Mesendoderm (in vitro differentiated cells): Measurements from ENCODE around the gene NEDD4L.

ENCODE experiments used
- DNase-seq: peaks from one replicate; pipeline ENCODE4 v3.0.0; 2013
- H2AK5ac ChIP-seq: 2 replicates; pipeline ENCODE4 v1.6.1; 2013; ENCODE audit warnings: low read length, inconsistent platforms
- H2BK120ac ChIP-seq: 2 replicates; pipeline ENCODE4 v1.6.1; 2013; ENCODE audit warnings: low read depth, mild to moderate bottlenecking, low read length, moderate library complexity, mixed read lengths
- H2BK15ac ChIP-seq: replicated peaks from 2 replicates; pipeline ENCODE4 v1.6.1; 2013; ENCODE audit warnings: low read depth, mild to moderate bottlenecking, moderate library complexity
- H2BK5ac ChIP-seq: 2 replicates; pipeline ENCODE4 v1.6.1; 2013; ENCODE audit warnings: low read length, inconsistent platforms
- H3K18ac ChIP-seq: 2 replicates; pipeline ENCODE4 v1.6.1; 2013; ENCODE audit warnings: mild to moderate bottlenecking, low read length, mixed read lengths
- H3K23ac ChIP-seq: one replicate; pipeline ENCODE4 v1.6.1; 2013; ENCODE audit warnings: low read length
- H3K27ac ChIP-seq: 2 replicates; pipeline ENCODE4 v1.5.1; 2013; ENCODE audit warnings: low read depth, mild to moderate bottlenecking, inconsistent platforms, low read length, moderate library complexity
- H3K27me3 ChIP-seq: 2 replicates; pipeline ENCODE4 v1.6.1; 2013; ENCODE audit warnings: low read length, control low read depth, mild to moderate bottlenecking, inconsistent platforms; ENCODE audit not compliant: insufficient read depth, poor library complexity
- H3K36me3 ChIP-seq: 2 replicates; pipeline ENCODE4 v1.6.1; 2013; ENCODE audit warnings: low read length, inconsistent platforms; ENCODE audit not compliant: control insufficient read depth, insufficient read depth
- H3K4ac ChIP-seq: one replicate; pipeline ENCODE4 v1.6.1; 2013; ENCODE audit warnings: low read depth, mild to moderate bottlenecking, low read length, moderate library complexity
- H3K4me1 ChIP-seq: 2 replicates; pipeline ENCODE4 v1.6.1; 2013; ENCODE audit warnings: low read depth, low read length, inconsistent platforms; ENCODE audit not compliant: control insufficient read depth
- H3K4me2 ChIP-seq: 2 replicates; pipeline ENCODE4 v1.6.1; 2013; ENCODE audit warnings: low read length
- H3K4me3 ChIP-seq: 2 replicates; pipeline ENCODE4 v1.5.1; 2013; ENCODE audit warnings: mild to moderate bottlenecking, low read length
- H3K56ac ChIP-seq: one replicate; pipeline ENCODE4 v1.6.1; 2013; ENCODE audit warnings: low read length
- H3K79me1 ChIP-seq: 2 replicates; pipeline ENCODE4 v1.6.1; 2013; ENCODE audit warnings: low read length, inconsistent platforms
- H3K79me2 ChIP-seq: 2 replicates; pipeline ENCODE4 v1.6.1; 2013; ENCODE audit warnings: mild to moderate bottlenecking, low read length; ENCODE audit not compliant: control insufficient read depth, insufficient read depth
- H3K9ac ChIP-seq: 2 replicates; pipeline ENCODE4 v1.6.1; 2013; ENCODE audit warnings: low read length, inconsistent platforms
- H4K5ac ChIP-seq: one replicate; pipeline ENCODE4 v1.6.1; 2013; ENCODE audit warnings: low read length
- H4K8ac ChIP-seq: one replicate; pipeline ENCODE4 v1.6.1; 2013; ENCODE audit warnings: low read depth, mild to moderate bottlenecking, control low read depth, low read length, moderate library complexity
- WGBS: extraction: QIAGEN DNeasy Blood & Tissue Kit; methylation state at CpG from one replicate; pipeline ENCODE4 v1.1.7; 2013; ENCODE audit warnings: low lambda C conversion rate, missing lambda C conversion rate; ENCODE audit not compliant: insufficient coverage; ENCODE audit errors: extremely low coverage; 5-methylcytosine and 5-hydroxymethylcytosine counted together

The NEDD4L gene

GRCh38 chr18:58400331-58400870, 356.4 kb downstream of the NEDD4L start:
- no peak overlapping the region for H2BK120ac ChIP-seq
- H3K23ac ChIP-seq, result no peak overlapping the region
- no peak overlapping the region for H4K8ac ChIP-seq
- H3K79me2 ChIP-seq, result no peaks in the 10 kb centered on the region
- H3K4me1 ChIP-seq, result no peaks in the 10 kb centered on the region
- H2AK5ac ChIP-seq, result no peak overlapping the region
- no peak overlapping the region for H3K4me2 ChIP-seq
- H3K9ac ChIP-seq, result no peak overlapping the region
- WGBS, result no CpG with 5 or more reads among the region's 14 CpGs
- H3K18ac ChIP-seq, result no peak overlapping the region
- no peak overlapping the region for H3K4ac ChIP-seq
- H3K56ac ChIP-seq, result no peak overlapping the region
- no peak overlapping the region for H2BK15ac ChIP-seq
- H3K36me3 ChIP-seq, result no peaks in the 10 kb centered on the region
- H3K4me3 ChIP-seq, result no peak overlapping the region
- no peak overlapping the region for H3K27ac ChIP-seq
- H3K27me3 ChIP-seq, result no peaks in the 10 kb centered on the region
- H2BK5ac ChIP-seq, result no peak overlapping the region
- H4K5ac ChIP-seq, result no peak overlapping the region
- no peak for DNase-seq
- no peaks in the 10 kb centered on the region for H3K79me1 ChIP-seq

GRCh38 chr18:58401191-58401590, 357.2 kb downstream of the NEDD4L start:
- H3K36me3 ChIP-seq, result no peaks in the 10 kb centered on the region
- no peak overlapping the region for H2AK5ac ChIP-seq
- H2BK120ac ChIP-seq, result no peak overlapping the region
- H3K56ac ChIP-seq, result no peak overlapping the region
- no peak overlapping the region for H3K27ac ChIP-seq
- no peak overlapping the region for H3K4me3 ChIP-seq
- no peak overlapping the region for H2BK15ac ChIP-seq
- no peak overlapping the region for H4K5ac ChIP-seq
- H3K4ac ChIP-seq, result no peak overlapping the region
- no peak overlapping the region for H2BK5ac ChIP-seq
- no peak overlapping the region for H3K9ac ChIP-seq
- H3K4me2 ChIP-seq, result no peak overlapping the region
- no peak for DNase-seq
- no peaks in the 10 kb centered on the region for H3K79me2 ChIP-seq
- no CpG with 5 or more reads among the region's 2 CpGs for WGBS
- H3K79me1 ChIP-seq, result no peaks in the 10 kb centered on the region
- H3K27me3 ChIP-seq, result no peaks in the 10 kb centered on the region
- no peak overlapping the region for H4K8ac ChIP-seq
- H3K4me1 ChIP-seq, result no peaks in the 10 kb centered on the region
- H3K23ac ChIP-seq, result no peak overlapping the region
- H3K18ac ChIP-seq, result no peak overlapping the region

GRCh38 chr18:58402247-58402646, 358.2 kb downstream of the NEDD4L start:
- Histone ChIP-seq H3K27me3 (no peaks in the 10 kb centered on the region), H4K5ac (no peak overlapping the region), H2BK5ac (no peak overlapping the region), H3K9ac (no peak overlapping the region), H2AK5ac (no peak overlapping the region), H3K4me3 (no peak overlapping the region), H3K18ac (no peak overlapping the region), H2BK15ac (no peak overlapping the region), H3K4me2 (no peak overlapping the region), H3K4ac (no peak overlapping the region), H2BK120ac (no peak overlapping the region), H4K8ac (no peak overlapping the region), H3K4me1 (no peaks in the 10 kb centered on the region), H3K79me1 (no peaks in the 10 kb centered on the region), H3K27ac (no peak overlapping the region), H3K23ac (no peak overlapping the region), H3K36me3 (no peaks in the 10 kb centered on the region), H3K79me2 (no peaks in the 10 kb centered on the region), H3K56ac (no peak overlapping the region)
- DNase-seq, result peak; percentile 37
- WGBS, result no CpG with 5 or more reads among the region's 9 CpGs

DNA sequence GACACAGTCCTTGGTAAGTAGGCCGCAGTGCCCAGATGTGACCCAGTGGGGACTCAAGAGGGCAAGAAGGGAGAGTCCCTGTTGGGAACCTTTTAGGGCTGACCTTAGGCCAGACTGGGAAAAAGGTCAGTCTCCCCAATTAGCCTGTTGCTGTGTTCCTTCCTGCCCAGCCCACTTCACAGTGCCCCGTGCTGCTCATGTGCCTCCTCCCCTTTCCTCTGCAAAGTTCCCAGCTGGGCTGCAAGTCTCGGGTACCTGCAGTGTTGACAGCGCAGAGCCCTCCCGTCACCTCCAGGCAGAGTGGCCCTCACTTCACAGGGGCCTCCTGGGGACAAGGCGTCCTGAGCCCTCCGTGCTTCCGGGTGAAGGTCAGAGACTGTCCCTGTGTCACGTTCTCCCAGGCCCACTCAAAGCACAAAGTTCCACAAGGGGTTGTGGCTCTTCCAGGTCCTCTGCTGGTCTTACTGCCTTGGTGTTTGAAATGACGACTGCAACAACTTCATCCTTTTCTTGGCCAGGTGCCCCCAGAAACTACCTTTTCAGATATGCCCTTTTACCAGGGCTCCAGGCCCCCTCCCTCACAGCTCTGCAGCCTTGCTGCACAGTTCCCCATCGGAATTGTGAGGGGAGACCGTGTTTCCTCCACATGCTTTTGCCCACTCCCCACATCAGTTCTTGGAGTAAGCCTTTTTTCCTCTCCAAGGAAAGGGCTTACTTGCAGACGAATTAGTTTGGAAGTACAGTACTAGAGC, 359.1 kb downstream of the NEDD4L start:
- no peak overlapping the region for H3K18ac ChIP-seq
- H3K4me2 ChIP-seq, result no peak overlapping the region
- no peak overlapping the region for H3K56ac ChIP-seq
- H2BK15ac ChIP-seq, result no peak overlapping the region
- no CpG with 5 or more reads among the region's 13 CpGs for WGBS
- H4K5ac ChIP-seq, result no peak overlapping the region
- H3K4me1 ChIP-seq, result no peaks in the 10 kb centered on the region
- H3K79me1 ChIP-seq, result no peaks in the 10 kb centered on the region
- no peak overlapping the region for H3K9ac ChIP-seq
- no peak overlapping the region for H2BK120ac ChIP-seq
- H3K27ac ChIP-seq, result no peak overlapping the region
- no peak overlapping the region for H2AK5ac ChIP-seq
- H3K36me3 ChIP-seq, result no peaks in the 10 kb centered on the region
- H3K4ac ChIP-seq, result no peak overlapping the region
- no peak overlapping the region for H3K4me3 ChIP-seq
- H3K23ac ChIP-seq, result no peak overlapping the region
- no peak overlapping the region for H2BK5ac ChIP-seq
- no peak overlapping the region for H4K8ac ChIP-seq
- H3K27me3 ChIP-seq, result no peaks in the 10 kb centered on the region
- no peak for DNase-seq
- H3K79me2 ChIP-seq, result no peaks in the 10 kb centered on the region

GRCh38 chr18:58403799-58404455, 359.9 kb downstream of the NEDD4L start:
- no peak overlapping the region for H3K56ac ChIP-seq
- H2BK5ac ChIP-seq, result no peak overlapping the region
- no peaks in the 10 kb centered on the region for H3K79me1 ChIP-seq
- H2AK5ac ChIP-seq, result no peak overlapping the region
- H3K4me2 ChIP-seq, result no peak overlapping the region
- H3K27ac ChIP-seq, result no peak overlapping the region
- no peaks in the 10 kb centered on the region for H3K4me1 ChIP-seq
- no peak overlapping the region for H2BK15ac ChIP-seq
- H4K8ac ChIP-seq, result no peak overlapping the region
- no peak overlapping the region for H4K5ac ChIP-seq
- H3K23ac ChIP-seq, result no peak overlapping the region
- no CpG with 5 or more reads among the region's 21 CpGs for WGBS
- H3K4me3 ChIP-seq, result no peak overlapping the region
- H3K18ac ChIP-seq, result no peak overlapping the region
- H3K27me3 ChIP-seq, result no peaks in the 10 kb centered on the region
- H3K36me3 ChIP-seq, result no peaks in the 10 kb centered on the region
- no peak overlapping the region for H3K9ac ChIP-seq
- no peak overlapping the region for H3K4ac ChIP-seq
- no peaks in the 10 kb centered on the region for H3K79me2 ChIP-seq
- H2BK120ac ChIP-seq, result no peak overlapping the region
- DNase-seq, result no peak
